HCT116 (cell line): Measurements from ENCODE around the gene SSNA1. TPM values are rescaled to one million over a fixed set of nuclear protein-coding genes. Genes with fewer than 3 reads are reported as not detected.

Experiments
- ATAC-seq: fragments of 200-7000 bp; cut with Tn5 transposase; 2 replicates; pipeline ENCODE4 v1.9.1; 2020; ENCODE audit warnings: mild to moderate bottlenecking, moderate library complexity
- BruUV-seq: library from RNA; stranded (reverse); fragments of 400-500 nt; replicated peaks from 2 replicates; lab custom pipeline; 2021; lab: Mats Ljungman, UMichigan
- CTCF ChIA-PET: fragments of 300-600 bp; sonication (Branson Sonifier 250); formaldehyde crosslinking; loops from one replicate; lab custom pipeline; 2021; ENCODE audit warnings: antibody characterized with exemption; lab: Charles Lee
- POLR2A ChIA-PET: fragments of 300-600, 350-600 bp; sonication (Branson Sonifier 250); formaldehyde crosslinking; loops from one replicate; lab custom pipeline; 2021; ENCODE audit warnings: antibody characterized with exemption; lab: Charles Lee
- RAD21 ChIA-PET, 2 experiments: fragments of 300-600 bp; sonication (Branson Sonifier 250); formaldehyde crosslinking; loops; one replicate each; lab custom pipeline; 2023; ENCODE audit warnings: low total read pairs in 2 of 2; ENCODE audit not compliant: uncharacterized antibody in 2 of 2, unreplicated experiment in 2 of 2, low non-redundant PET in 1 of 2; lab: Charles Lee
- DNase-seq: peaks from one replicate; pipeline ENCODE4 v3.0.0-alpha.2; 2010; ENCODE audit warnings: low read depth, low spot score
- H2AFZ ChIP-seq: fragments of 200-600 bp; shearing (Covaris generic), sonication (generic); 2 replicates; pipeline ENCODE4 v1.6.1; 2017; ENCODE audit warnings: low read depth, mixed run types, mixed read lengths, antibody characterized with exemption, low read length; ENCODE audit not compliant: poor library complexity, severe bottlenecking
- H3K27ac ChIP-seq: 2 replicates; pipeline ENCODE4 v1.5.1; 2012; ENCODE audit warnings: low read depth, low read length
- H3K27me3 ChIP-seq: fragments of 200-600 bp; sonication (generic); 2 replicates; pipeline ENCODE4 v1.6.1; 2016; ENCODE audit warnings: mixed run types, low read length, mixed read lengths; ENCODE audit not compliant: insufficient read depth
- H3K36me3 ChIP-seq, 2 experiments: fragments of 200-500 bp in 1 of 2; fragments of 200-600 bp in 1 of 2; sonication (Bioruptor generic) in 1 of 2; sonication (generic) in 1 of 2; 2 replicates each; pipeline versions ENCODE4 v1.5.1 to v1.6.1; 2014 to 2016; ENCODE audit warnings: low read length in 2 of 2, inconsistent platforms in 1 of 2, mixed read lengths in 1 of 2, mixed run types in 1 of 2; ENCODE audit not compliant: insufficient read depth in 2 of 2, control insufficient read depth in 1 of 2
- H3K4me1 ChIP-seq, 2 experiments: fragments of 200-600 bp in 1 of 2; sonication (generic) in 1 of 2; 2 replicates each; pipeline versions ENCODE4 v1.5.1 to v1.6.1; 2012 to 2017; ENCODE audit warnings: low read length in 2 of 2, inconsistent platforms in 1 of 2, mild to moderate bottlenecking in 1 of 2, mixed read lengths in 1 of 2, mixed run types in 1 of 2, moderate library complexity in 1 of 2; ENCODE audit not compliant: insufficient read depth in 2 of 2, control insufficient read depth in 1 of 2
- H3K4me2 ChIP-seq: fragments of 200-600 bp; sonication (generic); 2 replicates; pipeline ENCODE4 v1.6.1; 2017; ENCODE audit warnings: mixed run types, low read length, mixed read lengths
- H3K4me3 ChIP-seq, 2 experiments: fragments of 200-600 bp in 1 of 2; sonication (generic) in 1 of 2; replicated peaks in 1 of 2; 2 replicates each; pipeline ENCODE4 v1.5.1; 2011 to 2016; ENCODE audit warnings: low read length in 2 of 2, control low read depth in 1 of 2, low read depth in 1 of 2, mild to moderate bottlenecking in 1 of 2, mixed read lengths in 1 of 2, mixed run types in 1 of 2
- H3K79me2 ChIP-seq: fragments of 200-600 bp; sonication (generic); 2 replicates; pipeline ENCODE4 v1.6.1; 2017; ENCODE audit warnings: mild to moderate bottlenecking, mixed run types, low read length, moderate library complexity, mixed read lengths; ENCODE audit not compliant: insufficient read depth
- H3K9ac ChIP-seq: fragments of 200-600 bp; sonication (generic); 2 replicates; pipeline ENCODE4 v1.6.1; 2016; ENCODE audit warnings: low read length, mixed read lengths
- H3K9me2 ChIP-seq: fragments of 200-600 bp; sonication (generic), shearing (Covaris generic); 2 replicates; pipeline ENCODE4 v1.6.1; 2017; ENCODE audit warnings: mixed run types, mild to moderate bottlenecking, moderate library complexity; ENCODE audit not compliant: insufficient read depth
- H3K9me3 ChIP-seq, 2 experiments: fragments of 200-500 bp in 1 of 2; fragments of 200-600 bp in 1 of 2; sonication (Bioruptor generic) in 1 of 2; sonication (generic) in 1 of 2; 2 replicates each; pipeline ENCODE4 v1.6.1; 2014 to 2017; ENCODE audit warnings: low read length in 2 of 2, mixed read lengths in 2 of 2, inconsistent platforms in 1 of 2, low read depth in 1 of 2, mild to moderate bottlenecking in 1 of 2, mixed run types in 1 of 2, moderate library complexity in 1 of 2; ENCODE audit not compliant: control insufficient read depth in 1 of 2, insufficient read depth in 1 of 2
- H4K20me1 ChIP-seq: fragments of 200-600 bp; sonication (generic), shearing (Covaris generic); 2 replicates; pipeline ENCODE4 v1.6.1; 2017; ENCODE audit warnings: mixed run types, mild to moderate bottlenecking, moderate library complexity; ENCODE audit not compliant: insufficient read depth
- CEBPB ChIP-seq: IDR thresholded peaks from 2 replicates; pipeline ENCODE4 v1.6.1; 2012; ENCODE audit warnings: low read depth
- EGR1 ChIP-seq: IDR thresholded peaks from 2 replicates; pipeline ENCODE4 v1.6.1; 2012; ENCODE audit warnings: low read depth
- ELF1 ChIP-seq: IDR thresholded peaks from 2 replicates; pipeline ENCODE4 v1.6.1; 2012; ENCODE audit warnings: low read depth, borderline replicate concordance
- EZH2 ChIP-seq: fragments of 200-600 bp; sonication (generic); IDR thresholded peaks from 2 replicates; pipeline ENCODE4 v1.6.1; 2017; ENCODE audit warnings: antibody characterized with exemption, mixed run types
- FOSL1 ChIP-seq: IDR thresholded peaks from 2 replicates; pipeline ENCODE4 v1.6.1; 2012; ENCODE audit warnings: low read depth
- JUND ChIP-seq: IDR thresholded peaks from 2 replicates; pipeline ENCODE4 v1.6.1; 2012
- RAD21 ChIP-seq: IDR thresholded peaks from 2 replicates; pipeline ENCODE4 v1.6.1; 2012; ENCODE audit warnings: low read depth, mild to moderate bottlenecking
- REST ChIP-seq: IDR thresholded peaks from 2 replicates; pipeline ENCODE4 v1.6.1; 2012; ENCODE audit warnings: low read depth
- SIN3A ChIP-seq: IDR thresholded peaks from 2 replicates; pipeline ENCODE4 v1.6.1; 2012; ENCODE audit warnings: low read depth
- SRF ChIP-seq: IDR thresholded peaks from 2 replicates; pipeline ENCODE4 v1.6.1; 2012; ENCODE audit warnings: low read depth
- YY1 ChIP-seq: IDR thresholded peaks from 2 replicates; pipeline ENCODE4 v1.6.1; 2011; ENCODE audit warnings: low read length, low read depth, moderate library complexity, mild to moderate bottlenecking; ENCODE audit not compliant: insufficient replicate concordance; ENCODE audit errors: extremely low read depth
- ZNF274 ChIP-seq: fragments of 200-500 bp; sonication (Bioruptor generic); IDR thresholded peaks from 2 replicates; pipeline ENCODE4 v1.6.1; 2014; ENCODE audit warnings: mild to moderate bottlenecking, low read depth, low read length, inconsistent platforms
- intact Hi-C: fragments of 100-400 bp; cut with micrococcal nuclease; formaldehyde crosslinking; loops from 2 replicates; pipeline ENCODE4 v1.10.0; 2022
- total RNA-seq: library from RNA; stranded (reverse); gene quantifications from one replicate; pipeline ENCODE4 v1.2.1, GENCODE V29; 2021; ENCODE audit not compliant: unreplicated experiment
- TF ChIP-seq, protein P1 (sequence below), 3 experiments: fragments of 200-600 bp in 1 of 3; sonication (generic) in 1 of 3; IDR thresholded peaks in 2 of 3; conservative IDR thresholded peaks in 1 of 3; 2 replicates each; pipeline ENCODE4 v1.5.1; 2012 to 2017; ENCODE audit warnings: low read depth in 2 of 3, low read length in 2 of 3, antibody characterized with exemption in 1 of 3, borderline replicate concordance in 1 of 3, control low read depth in 1 of 3, mild to moderate bottlenecking in 1 of 3, mixed read lengths in 1 of 3, mixed run types in 1 of 3, moderate library complexity in 1 of 3; ENCODE audit not compliant: insufficient read depth in 1 of 3
- TF ChIP-seq, protein P2 (sequence below): IDR thresholded peaks from 2 replicates; pipeline ENCODE4 v1.6.1; 2012

SSNA1 gene
- total RNA-seq, 1 experiment from 2014 or later, result 84.7 TPM

GRCh38 chr9:137141976-137142936, 46.2 kb upstream of the SSNA1 start:
- no peak overlapping the region for H3K4me2 ChIP-seq
- H3K9me2 ChIP-seq, result no peaks in the 10 kb centered on the region
- ChIA-PET CTCF (no interaction called here), POLR2A (no interaction called here), RAD21 (interaction anchor here in 1 of 2 experiments (0.6 kb wide), 1 partner anchor 85 kb away, joined by 3 read pairs; the partner anchor contains the start of gene RNF224)
- peaks cover 0 to 4% of the 10 kb centered on the region in 2 experiments; a peak in 3 of 4 replicates for H3K4me1 ChIP-seq
- no peak overlapping the region for H3K4me3 ChIP-seq
- no TSS peak for BruUV-seq
- no peak for ATAC-seq
- no peaks in the 10 kb centered on the region for H3K27me3 ChIP-seq
- H3K9ac ChIP-seq, result no peak overlapping the region
- no peaks in the 10 kb centered on the region for H3K79me2 ChIP-seq
- no peak overlapping the region for H2AFZ ChIP-seq
- TF ChIP-seq EGR1 (no peak), REST (no peak), CEBPB (no peak), YY1 (no peak), FOSL1 (no peak), SRF (no peak), JUND (no peak), SIN3A (no peak), RAD21 (no peak), ELF1 (no peak), ZNF274 (no peak), EZH2 (no peak)
- TF ChIP-seq, protein P1, sequence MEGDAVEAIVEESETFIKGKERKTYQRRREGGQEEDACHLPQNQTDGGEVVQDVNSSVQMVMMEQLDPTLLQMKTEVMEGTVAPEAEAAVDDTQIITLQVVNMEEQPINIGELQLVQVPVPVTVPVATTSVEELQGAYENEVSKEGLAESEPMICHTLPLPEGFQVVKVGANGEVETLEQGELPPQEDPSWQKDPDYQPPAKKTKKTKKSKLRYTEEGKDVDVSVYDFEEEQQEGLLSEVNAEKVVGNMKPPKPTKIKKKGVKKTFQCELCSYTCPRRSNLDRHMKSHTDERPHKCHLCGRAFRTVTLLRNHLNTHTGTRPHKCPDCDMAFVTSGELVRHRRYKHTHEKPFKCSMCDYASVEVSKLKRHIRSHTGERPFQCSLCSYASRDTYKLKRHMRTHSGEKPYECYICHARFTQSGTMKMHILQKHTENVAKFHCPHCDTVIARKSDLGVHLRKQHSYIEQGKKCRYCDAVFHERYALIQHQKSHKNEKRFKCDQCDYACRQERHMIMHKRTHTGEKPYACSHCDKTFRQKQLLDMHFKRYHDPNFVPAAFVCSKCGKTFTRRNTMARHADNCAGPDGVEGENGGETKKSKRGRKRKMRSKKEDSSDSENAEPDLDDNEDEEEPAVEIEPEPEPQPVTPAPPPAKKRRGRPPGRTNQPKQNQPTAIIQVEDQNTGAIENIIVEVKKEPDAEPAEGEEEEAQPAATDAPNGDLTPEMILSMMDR (IDR thresholded peaks at IDR 0.05 in 2 of 3, conservative IDR thresholded peaks at IDR 0.05 in 1 of 3; ENCODE audit: borderline replicate concordance in 1 of 3, insufficient read depth in 1 of 3, low read depth in 2 of 3, low read length in 2 of 3), result no peak
- TF ChIP-seq, protein P2, sequence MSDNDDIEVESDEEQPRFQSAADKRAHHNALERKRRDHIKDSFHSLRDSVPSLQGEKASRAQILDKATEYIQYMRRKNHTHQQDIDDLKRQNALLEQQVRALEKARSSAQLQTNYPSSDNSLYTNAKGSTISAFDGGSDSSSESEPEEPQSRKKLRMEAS, result no peak
- no peak for DNase-seq
- no peaks in the 10 kb centered on the region for H3K9me3 ChIP-seq
- H4K20me1 ChIP-seq, result no peaks in the 10 kb centered on the region
- H3K27ac ChIP-seq, result no peak overlapping the region
- H3K36me3 ChIP-seq, result no peaks in the 10 kb centered on the region
- intact Hi-C loops, result no loop called here
